T-helper 1 cell treated with Interleukin-12 subunit alpha and Interleukin-12 subunit beta and Interleukin-4 antibody, amounts not matched to agents 30 μg/mL and 1 μg/mL, for 36 hours (primary cell): ENCODE measurements around the gene SERPINA5.

Experiments used
- H3K27ac Mint-ChIP-seq: one replicate; pipeline ENCODE4 v1.8.0; 2021; ENCODE audit warnings: mild to moderate bottlenecking, mixed read lengths
- H3K27me3 Mint-ChIP-seq: one replicate; pipeline ENCODE4 v1.8.0; 2021; ENCODE audit warnings: low read depth, mixed read lengths
- H3K36me3 Mint-ChIP-seq: one replicate; pipeline ENCODE4 v1.8.0; 2021; ENCODE audit warnings: low read depth, mixed read lengths
- H3K4me1 Mint-ChIP-seq: one replicate; pipeline ENCODE4 v1.8.0; 2021; ENCODE audit warnings: low read depth, mixed read lengths
- H3K4me3 Mint-ChIP-seq: one replicate; pipeline ENCODE4 v1.8.0; 2021; ENCODE audit warnings: mild to moderate bottlenecking, moderate library complexity, mixed read lengths
- H3K9me3 Mint-ChIP-seq: one replicate; pipeline ENCODE4 v1.8.0; 2021; ENCODE audit warnings: mixed read lengths

The SERPINA5 gene

DNA sequence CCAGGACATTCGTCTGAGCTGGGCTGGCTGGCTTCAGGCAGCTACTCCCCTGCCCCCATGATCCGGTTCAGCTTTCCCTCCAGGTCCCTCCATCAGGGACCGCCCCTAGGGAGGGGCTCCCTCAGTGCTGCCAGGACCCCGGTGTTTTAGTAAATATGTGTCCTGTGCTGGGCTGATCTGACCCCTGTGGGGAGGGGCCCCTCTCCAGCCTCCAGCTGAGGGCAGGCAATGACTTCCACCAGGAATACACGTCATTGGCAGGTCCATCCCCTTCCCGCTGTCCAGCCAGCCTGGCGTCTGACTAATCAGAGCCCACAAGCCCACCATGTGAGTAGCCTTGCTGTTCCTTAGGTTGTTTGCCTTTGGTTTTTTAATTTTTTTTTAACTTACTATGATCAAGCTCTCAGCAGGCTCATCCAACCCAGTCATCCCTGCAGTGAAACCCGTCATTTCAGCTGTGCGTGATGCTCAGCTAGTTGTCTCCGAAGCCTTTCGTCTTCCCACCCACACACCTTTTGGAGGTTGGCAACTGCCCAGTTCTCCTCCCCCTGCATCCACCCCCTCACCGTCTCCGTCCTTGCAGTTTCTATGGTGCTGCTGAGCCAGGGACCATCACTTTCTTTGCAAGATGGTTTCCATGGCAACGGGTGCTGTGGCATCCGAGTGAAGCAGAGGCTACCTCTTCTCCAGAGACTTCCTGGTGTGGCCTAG, 35.9 kb upstream of the SERPINA5 start:
- no peaks in the 10 kb centered on the region for H3K9me3 Mint-ChIP-seq
- no peak overlapping the region for H3K27ac Mint-ChIP-seq
- no peaks in the 10 kb centered on the region for H3K27me3 Mint-ChIP-seq
- H3K36me3 Mint-ChIP-seq, result no peaks in the 10 kb centered on the region
- H3K4me1 Mint-ChIP-seq, result no peaks in the 10 kb centered on the region
- H3K4me3 Mint-ChIP-seq, result no peak overlapping the region

DNA sequence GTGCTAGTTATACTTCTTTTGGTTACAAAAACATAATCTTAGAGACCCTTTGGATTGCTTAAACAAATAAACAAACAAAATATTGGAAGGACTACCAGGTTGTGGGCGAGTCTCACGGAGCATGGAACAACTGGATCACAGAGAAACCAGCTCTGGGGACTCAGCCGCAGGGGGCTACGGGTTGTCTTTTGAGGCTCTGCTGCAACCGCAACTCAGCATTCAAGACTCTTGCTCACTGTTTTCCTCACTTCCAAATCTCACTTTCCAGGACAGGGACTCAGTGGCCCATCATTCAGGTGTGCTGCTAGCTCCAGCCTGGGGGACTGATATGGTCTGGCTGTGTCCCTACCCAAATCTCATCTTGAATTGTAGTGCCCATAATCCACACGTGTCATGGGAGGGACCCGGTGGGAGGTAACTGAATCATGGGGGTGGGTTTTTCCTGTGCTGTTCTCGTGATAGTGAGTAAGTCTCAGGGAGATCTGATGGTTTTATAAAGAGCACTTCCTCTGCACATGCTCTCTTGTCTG, 34.0 kb upstream of the SERPINA5 start:
- no peak overlapping the region for H3K4me3 Mint-ChIP-seq
- no peak overlapping the region for H3K27ac Mint-ChIP-seq
- H3K9me3 Mint-ChIP-seq, result no peaks in the 10 kb centered on the region
- peaks cover under 1% of the 10 kb centered on the region for H3K27me3 Mint-ChIP-seq
- H3K36me3 Mint-ChIP-seq, result no peaks in the 10 kb centered on the region
- no peaks in the 10 kb centered on the region for H3K4me1 Mint-ChIP-seq

DNA sequence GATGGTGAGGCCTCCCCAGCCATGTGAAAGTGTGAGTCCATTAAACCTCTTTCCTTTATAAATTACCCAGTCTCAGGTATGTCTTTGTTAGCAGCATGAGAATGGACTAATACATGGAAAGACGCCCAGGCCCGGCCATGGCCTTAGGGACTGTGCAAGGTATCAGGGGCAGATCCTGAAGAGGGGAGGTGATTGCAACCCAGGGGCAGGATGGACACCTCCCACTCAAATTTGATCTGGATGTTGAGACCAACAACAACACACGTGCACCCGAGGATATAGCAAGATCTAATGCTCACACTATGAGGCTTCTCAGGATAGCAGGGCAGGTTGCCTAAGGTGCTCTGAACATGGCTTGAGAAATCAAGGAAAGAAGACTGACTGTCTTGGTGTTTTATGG, 33.5 kb upstream of the SERPINA5 start:
- no peaks in the 10 kb centered on the region for H3K36me3 Mint-ChIP-seq
- H3K4me1 Mint-ChIP-seq, result no peaks in the 10 kb centered on the region
- no peaks in the 10 kb centered on the region for H3K9me3 Mint-ChIP-seq
- no peak overlapping the region for H3K4me3 Mint-ChIP-seq
- no peak overlapping the region for H3K27ac Mint-ChIP-seq
- peaks cover 5% of the 10 kb centered on the region for H3K27me3 Mint-ChIP-seq

DNA sequence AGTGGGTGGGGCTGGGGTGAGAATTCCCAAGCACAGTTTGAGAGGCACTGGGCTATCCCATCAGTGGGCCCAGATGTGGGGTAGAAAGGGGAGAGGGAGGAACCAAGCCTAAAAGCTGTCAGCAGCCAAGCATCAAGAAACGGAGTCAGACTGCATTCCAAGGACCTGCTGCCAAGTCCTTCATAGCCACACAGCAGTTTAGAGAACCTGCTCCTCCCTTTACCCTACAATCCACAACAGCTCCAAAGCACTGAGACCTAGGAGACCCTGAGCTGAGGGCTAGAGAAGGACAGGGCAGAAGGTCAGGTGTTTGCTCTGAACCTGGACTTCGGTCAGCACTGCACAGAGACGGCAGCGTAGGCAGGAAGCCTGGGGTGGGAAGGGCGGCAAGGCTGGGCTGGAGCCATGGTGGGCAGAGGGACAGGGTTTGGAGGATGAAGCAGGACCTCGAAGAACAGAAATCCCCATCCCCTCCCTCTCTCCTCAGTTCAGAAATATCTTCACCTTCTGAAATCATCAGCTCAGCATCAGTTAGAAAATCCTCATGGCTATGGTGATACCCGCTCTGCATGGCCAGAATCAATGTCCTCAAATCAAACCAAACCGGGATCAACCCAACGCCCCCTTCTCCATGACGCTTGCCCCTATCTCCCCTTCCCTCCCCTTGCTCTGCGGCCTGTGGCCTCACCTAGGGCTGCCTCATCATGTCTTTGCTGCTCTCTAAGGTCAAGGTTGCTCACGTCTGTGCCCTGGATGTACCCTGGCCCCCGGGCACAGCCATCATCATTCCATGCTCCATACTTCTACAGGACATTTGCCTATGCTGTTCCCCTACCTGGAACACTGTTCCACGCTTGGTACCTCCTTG, 32.9 kb upstream of the SERPINA5 start:
- H3K9me3 Mint-ChIP-seq, result no peaks in the 10 kb centered on the region
- H3K4me3 Mint-ChIP-seq, result no peak overlapping the region
- H3K27me3 Mint-ChIP-seq, result peaks cover 7% of the 10 kb centered on the region
- H3K4me1 Mint-ChIP-seq, result no peaks in the 10 kb centered on the region
- H3K27ac Mint-ChIP-seq, result no peak overlapping the region
- H3K36me3 Mint-ChIP-seq, result no peaks in the 10 kb centered on the region

DNA sequence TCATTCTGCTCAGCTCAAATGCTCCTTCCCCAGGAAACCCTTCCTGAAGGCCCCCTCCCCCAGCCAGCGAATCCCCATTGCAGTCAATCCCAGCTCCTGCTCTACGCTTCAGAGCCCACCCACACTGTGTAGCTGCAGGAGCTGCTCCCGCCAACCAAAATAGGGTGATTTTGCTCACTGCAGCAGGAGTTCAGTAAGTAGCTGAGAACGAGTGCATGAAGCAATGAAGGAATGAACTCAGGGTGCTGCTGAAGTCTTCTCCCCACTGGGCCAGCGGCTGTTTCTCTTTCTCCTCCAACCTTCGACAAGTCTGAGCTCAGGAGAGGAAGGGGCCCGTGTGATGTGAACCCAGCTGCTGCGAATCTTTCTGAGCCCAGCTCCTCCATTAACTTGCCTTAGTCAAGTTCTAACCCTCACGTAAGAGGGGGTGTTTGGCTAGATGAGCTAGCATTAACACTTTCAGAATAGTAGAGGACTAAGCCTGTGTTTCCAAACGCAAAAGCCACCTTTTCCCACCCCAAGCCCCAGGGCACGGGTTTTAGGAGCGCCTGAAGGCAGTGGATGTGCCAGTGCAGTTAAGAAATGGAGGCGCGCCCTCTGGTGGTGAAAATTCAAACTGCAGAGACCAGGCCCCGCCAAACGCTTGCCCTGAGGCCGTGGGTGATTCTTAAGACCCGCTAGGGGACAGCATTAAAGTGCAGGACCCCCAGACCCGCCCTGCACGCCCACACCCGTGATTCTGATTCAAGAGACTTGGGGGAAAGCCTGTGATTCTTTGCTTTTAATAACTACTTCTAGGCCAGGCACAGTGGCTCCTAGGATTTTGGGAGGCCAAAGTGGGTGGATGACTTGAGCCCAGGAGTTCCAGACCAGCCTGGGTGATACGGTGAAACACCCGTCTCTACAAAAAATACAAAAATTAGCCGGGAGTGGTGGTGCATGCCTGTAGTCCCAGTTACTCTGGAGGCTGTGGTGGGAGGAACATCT, 31.9 kb upstream of the SERPINA5 start:
- no peaks in the 10 kb centered on the region for H3K36me3 Mint-ChIP-seq
- H3K27ac Mint-ChIP-seq, result no peak overlapping the region
- no peak overlapping the region for H3K4me3 Mint-ChIP-seq
- H3K27me3 Mint-ChIP-seq, result peaks cover 11% of the 10 kb centered on the region
- H3K9me3 Mint-ChIP-seq, result no peaks in the 10 kb centered on the region
- H3K4me1 Mint-ChIP-seq, result no peaks in the 10 kb centered on the region

DNA sequence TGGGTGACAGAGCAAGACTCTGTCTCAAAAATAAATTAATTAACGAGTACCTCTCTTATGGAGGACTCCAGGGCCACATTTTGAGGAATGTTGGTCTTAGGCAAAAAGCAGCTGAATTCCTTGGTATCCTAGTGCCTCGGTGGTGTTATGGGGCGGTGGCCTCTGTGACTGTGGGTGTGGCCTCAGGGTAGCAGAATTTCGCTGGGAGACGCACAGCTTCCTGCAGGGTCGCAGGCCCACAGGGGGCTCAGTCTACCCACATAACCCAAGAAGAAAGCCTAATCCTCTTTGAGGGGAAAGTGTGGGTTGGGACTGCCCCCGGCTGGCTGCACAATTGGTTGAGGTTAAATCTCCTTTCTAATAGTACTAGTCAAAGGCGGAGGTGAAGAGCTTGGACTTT, 31.2 kb upstream of the SERPINA5 start:
- Mint-ChIP-seq H3K9me3 (no peaks in the 10 kb centered on the region), H3K27ac (no peak overlapping the region), H3K36me3 (no peaks in the 10 kb centered on the region), H3K27me3 (peaks cover 11% of the 10 kb centered on the region), H3K4me3 (no peak overlapping the region), H3K4me1 (no peaks in the 10 kb centered on the region)

DNA sequence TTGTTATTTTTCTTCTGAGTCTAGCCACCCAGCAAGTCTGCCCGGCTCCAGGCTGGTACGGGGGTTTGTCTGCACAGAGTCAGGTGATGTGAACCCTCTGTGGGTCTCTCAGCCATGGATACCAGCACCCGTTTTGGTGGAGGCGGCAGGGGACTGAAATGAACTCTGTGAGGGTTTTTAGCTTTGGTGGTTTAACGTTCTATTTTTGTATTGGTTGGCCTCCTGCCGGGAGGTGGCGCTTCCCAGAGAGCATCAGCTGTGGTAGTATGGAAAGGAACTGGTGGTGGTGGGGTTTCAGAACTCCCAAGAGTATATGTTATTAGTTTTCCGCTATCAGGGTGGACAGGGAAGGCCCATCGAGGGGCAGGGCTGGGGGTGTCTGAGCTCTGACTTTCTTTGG, 25.2 kb upstream of the SERPINA5 start:
- H3K27ac Mint-ChIP-seq, result no peak overlapping the region
- no peaks in the 10 kb centered on the region for H3K9me3 Mint-ChIP-seq
- no peaks in the 10 kb centered on the region for H3K4me1 Mint-ChIP-seq
- H3K27me3 Mint-ChIP-seq, result peaks cover 11% of the 10 kb centered on the region
- no peaks in the 10 kb centered on the region for H3K36me3 Mint-ChIP-seq
- H3K4me3 Mint-ChIP-seq, result no peak overlapping the region

DNA sequence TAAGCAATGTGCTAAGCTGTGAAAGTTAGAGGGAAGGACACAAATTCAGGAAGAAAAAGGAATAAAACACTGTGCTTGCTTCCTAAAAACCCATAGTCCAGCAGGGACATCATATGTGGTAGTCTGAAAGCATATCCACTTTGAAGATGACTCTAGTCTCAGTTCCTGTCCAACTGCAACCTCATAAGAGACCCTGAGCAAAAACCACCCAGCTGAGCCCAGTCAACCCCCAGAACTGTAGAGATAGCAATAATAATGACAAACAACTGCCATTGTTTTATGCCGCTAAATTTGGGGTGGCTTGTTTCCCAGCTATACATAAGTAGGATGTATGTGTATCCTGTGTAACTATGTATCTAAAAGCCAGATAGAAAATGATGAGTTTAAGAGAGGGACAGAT, 23.9 kb upstream of the SERPINA5 start:
- no peak overlapping the region for H3K27ac Mint-ChIP-seq
- no peaks in the 10 kb centered on the region for H3K36me3 Mint-ChIP-seq
- no peaks in the 10 kb centered on the region for H3K4me1 Mint-ChIP-seq
- no peak overlapping the region for H3K4me3 Mint-ChIP-seq
- H3K9me3 Mint-ChIP-seq, result no peaks in the 10 kb centered on the region
- peaks cover 9% of the 10 kb centered on the region for H3K27me3 Mint-ChIP-seq

DNA sequence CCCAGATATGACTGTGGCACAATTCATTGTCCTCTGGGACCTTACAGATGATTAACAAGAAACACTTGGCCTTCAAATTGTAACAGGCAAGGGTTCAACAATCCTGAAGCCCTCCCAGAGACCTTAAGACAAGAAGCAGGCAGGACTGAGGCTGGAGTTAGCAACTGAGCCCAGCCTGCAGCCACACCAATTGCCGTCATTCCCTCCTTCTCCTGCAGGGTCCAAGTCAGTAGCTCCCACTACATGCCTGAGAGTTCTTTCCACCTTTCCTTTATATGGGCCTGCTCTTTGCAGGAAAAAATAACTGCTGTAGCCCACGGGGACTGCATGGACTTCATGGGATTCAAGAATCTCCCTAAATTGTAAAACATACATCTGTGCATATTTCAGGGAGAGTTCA, 22.4 kb upstream of the SERPINA5 start:
- H3K4me3 Mint-ChIP-seq, result no peak overlapping the region
- no peaks in the 10 kb centered on the region for H3K36me3 Mint-ChIP-seq
- H3K27ac Mint-ChIP-seq, result no peak overlapping the region
- no peaks in the 10 kb centered on the region for H3K27me3 Mint-ChIP-seq
- H3K9me3 Mint-ChIP-seq, result no peaks in the 10 kb centered on the region
- no peaks in the 10 kb centered on the region for H3K4me1 Mint-ChIP-seq

DNA sequence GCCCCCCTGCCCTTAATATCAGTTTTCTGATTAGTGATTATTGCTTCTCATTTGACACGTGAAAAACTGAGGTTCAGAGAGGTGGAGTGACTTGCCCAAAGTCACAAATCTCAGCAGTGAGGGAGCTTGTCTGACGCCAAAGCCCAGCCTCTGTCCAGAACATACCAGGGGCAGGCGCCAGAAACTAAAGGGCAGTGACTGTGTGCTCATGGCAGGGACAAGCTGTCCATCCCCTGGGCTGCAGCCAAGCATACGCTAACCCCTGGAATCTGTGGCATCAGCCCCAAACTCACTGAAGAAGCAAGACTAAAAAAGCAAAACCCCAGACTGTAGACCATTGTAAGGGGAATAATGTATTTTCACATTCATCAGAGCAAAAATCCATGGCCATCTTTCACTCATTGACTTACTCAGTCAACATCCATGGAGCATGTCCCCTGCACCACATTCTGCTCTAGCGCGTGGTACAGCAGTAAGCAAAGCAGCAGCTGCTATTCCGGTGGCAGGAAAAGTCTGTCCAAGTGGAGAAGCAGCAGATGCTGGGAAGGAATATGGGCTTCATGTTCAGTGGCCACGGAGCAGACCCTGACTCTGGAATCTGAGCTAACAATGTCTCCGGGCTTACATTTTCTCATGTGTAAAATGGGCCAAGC, 21.5 kb upstream of the SERPINA5 start:
- H3K27ac Mint-ChIP-seq, result no peak overlapping the region
- no peaks in the 10 kb centered on the region for H3K27me3 Mint-ChIP-seq

DNA sequence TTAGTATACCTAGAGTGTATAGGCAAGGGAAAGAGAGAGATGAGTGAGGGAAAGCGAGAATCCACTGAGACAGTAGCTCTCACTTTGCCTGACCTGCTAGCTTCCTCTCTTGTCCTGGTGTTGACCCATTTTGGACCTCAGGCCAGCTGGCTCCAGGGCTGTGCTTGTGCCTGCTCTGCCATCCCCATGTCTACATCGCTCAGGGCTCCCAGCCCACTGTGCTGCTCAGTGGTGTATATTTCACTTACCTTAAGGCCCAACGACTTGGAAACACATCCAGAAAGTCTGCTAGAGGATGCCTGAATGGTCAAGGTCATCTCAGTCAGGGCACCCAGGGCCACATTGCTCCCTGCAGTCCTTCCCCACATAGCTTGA, 20.9 kb upstream of the SERPINA5 start:
- no peaks in the 10 kb centered on the region for H3K27me3 Mint-ChIP-seq
- no peaks in the 10 kb centered on the region for H3K9me3 Mint-ChIP-seq
- H3K36me3 Mint-ChIP-seq, result no peaks in the 10 kb centered on the region
- H3K27ac Mint-ChIP-seq, result no peak overlapping the region
- H3K4me1 Mint-ChIP-seq, result no peaks in the 10 kb centered on the region
- H3K4me3 Mint-ChIP-seq, result no peak overlapping the region

More for the DNA sequence above, 21.5 kb upstream of the SERPINA5 start:
- no peak overlapping the region for H3K4me3 Mint-ChIP-seq
- no peaks in the 10 kb centered on the region for H3K4me1 Mint-ChIP-seq
- H3K36me3 Mint-ChIP-seq, result no peaks in the 10 kb centered on the region
- H3K9me3 Mint-ChIP-seq, result no peaks in the 10 kb centered on the region

DNA sequence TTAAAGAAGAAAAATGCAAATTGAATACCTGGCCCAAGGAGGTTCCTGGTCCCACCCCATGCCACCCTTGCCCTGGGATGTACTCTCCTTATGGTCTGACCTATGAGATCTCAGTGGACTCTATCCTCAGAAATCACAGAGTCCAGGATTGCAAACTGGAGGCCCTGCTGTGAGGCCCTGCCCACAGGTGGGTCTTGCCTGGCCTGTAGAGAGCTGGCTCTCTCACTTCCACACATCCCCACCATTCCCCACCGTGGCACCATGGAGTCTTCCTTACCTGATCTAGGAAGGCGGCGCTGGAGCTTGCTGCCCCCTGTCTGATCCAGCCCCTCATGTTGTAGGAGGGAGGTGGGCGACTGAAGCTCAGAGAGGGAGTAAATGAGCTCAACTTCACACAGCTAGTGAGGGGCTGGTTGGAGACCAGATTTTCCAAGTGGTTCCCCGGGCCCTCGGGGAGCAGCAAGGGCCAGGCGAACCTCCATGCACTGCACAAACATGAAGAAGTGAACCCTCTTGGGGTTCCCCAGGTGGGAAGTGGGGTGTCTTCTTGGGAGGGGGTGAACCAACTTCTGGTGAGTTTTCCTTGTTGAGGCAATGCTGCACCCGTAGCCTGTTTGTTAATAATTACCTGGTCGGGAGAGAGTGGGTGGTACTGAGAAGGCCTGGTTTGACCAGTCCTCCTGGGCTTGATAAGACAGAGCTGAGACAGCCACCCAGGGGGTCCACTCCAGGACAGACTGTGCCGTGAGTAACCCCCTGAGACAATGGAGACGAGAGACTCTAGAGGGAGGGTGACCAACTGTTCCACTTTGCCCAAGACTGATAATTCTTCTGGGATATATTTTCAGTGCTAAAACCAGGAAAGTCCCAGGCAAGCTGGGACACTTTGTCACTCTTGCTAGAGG, 20.2 kb upstream of the SERPINA5 start, which contains the start of gene SERPINA4:
Gene SERPINA4 (plus strand): TSS at position 692 of the 905 bp plus-strand sequence. CDS start 2,041 bp downstream, outside the sequence.
- no peaks in the 10 kb centered on the region for H3K4me1 Mint-ChIP-seq
- no peak within 1 kb of the TSS for H3K4me3 Mint-ChIP-seq
- no peaks in the 10 kb centered on the region for H3K36me3 Mint-ChIP-seq
- no peaks in the 10 kb centered on the region for H3K9me3 Mint-ChIP-seq
- H3K27me3 Mint-ChIP-seq, result no peaks in the 10 kb centered on the region
- H3K27ac Mint-ChIP-seq, result no peak within 1 kb of the TSS

DNA sequence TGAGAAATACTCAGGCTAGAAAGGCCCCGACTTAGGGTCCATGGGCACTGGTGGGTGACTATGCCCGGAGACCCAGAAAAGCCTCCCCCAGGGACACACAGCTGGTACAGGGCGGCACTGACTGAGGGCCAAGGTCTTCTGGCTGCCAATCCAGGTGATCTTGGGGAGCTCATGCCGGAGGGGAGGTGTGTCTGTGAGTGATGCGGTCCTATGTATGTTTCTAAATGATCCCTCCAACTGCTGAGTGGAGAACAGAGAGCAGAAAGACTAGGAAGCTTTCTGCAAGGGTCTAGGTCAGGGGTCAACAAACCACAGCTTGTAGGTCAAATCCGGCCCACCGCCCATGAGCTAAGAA, 19.6 kb upstream of the SERPINA5 start:
- Mint-ChIP-seq H3K4me3 (no peak overlapping the region), H3K9me3 (no peaks in the 10 kb centered on the region), H3K4me1 (no peaks in the 10 kb centered on the region), H3K27ac (no peak overlapping the region), H3K36me3 (no peaks in the 10 kb centered on the region), H3K27me3 (no peaks in the 10 kb centered on the region)
